ENCODE measurements around the gene SH3TC1.

SH3TC1 gene

GRCh38 chr4:8160233-8160560 is 38.9 kb upstream of the SH3TC1 start:
- no peaks in the 10 kb centered on the region for H3K79me2 ChIP-seq (ENCODE audit: low read length)
- H3K4me1 ChIP-seq (ENCODE audit: low read length): peaks cover 13% of the 10 kb centered on the region
- peaks cover 25% of the 10 kb centered on the region for H3K27me3 ChIP-seq (ENCODE audit: low read depth, low read length)
- H3K4me3 ChIP-seq (ENCODE audit: low read length): no peak overlapping the region
- no peak overlapping the region for H3K27ac ChIP-seq (ENCODE audit: low read length)
- no peaks in the 10 kb centered on the region for H3K36me3 ChIP-seq (replicated peaks; ENCODE audit: low read depth, low read length)
- no peak for TF ChIP-seq CTCF (IDR thresholded peaks at IDR 0.05; ENCODE audit: low read depth, low read length)
- no peak for TF ChIP-seq EZH2phosphoT487 (IDR thresholded peaks at IDR 0.05; ENCODE audit: low read depth)
- no peaks in the 10 kb centered on the region for H3K9me3 ChIP-seq (ENCODE audit: insufficient read depth, low read length)
- no peak overlapping the region for H3K9ac ChIP-seq (ENCODE audit: low read length)
- no peaks in the 10 kb centered on the region for H4K20me1 ChIP-seq (ENCODE audit: insufficient read depth, low read length)
- no peak overlapping the region for H2AFZ ChIP-seq (ENCODE audit: low read depth, low read length)
- no peak overlapping the region for H3K4me2 ChIP-seq (ENCODE audit: low read length)

DNA sequence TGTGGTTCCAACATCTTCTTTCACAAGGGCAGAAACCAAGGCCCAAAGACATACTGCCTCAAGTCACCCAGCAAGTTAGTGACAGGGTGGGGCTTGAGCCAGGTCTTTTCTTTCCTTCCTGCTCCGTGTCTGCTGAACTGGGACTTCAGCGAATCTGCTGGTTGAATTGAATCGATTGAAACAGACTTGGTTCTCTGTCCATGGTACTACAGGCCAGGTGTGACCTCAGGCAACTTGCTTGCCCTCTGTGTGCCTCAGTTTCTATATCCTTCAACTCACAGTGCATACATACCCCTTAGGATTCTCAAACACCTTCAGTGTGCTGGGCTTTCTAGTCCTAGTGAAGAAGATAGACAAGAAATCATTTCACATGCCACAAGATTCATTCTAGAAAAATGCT is 38.5 kb upstream of the SH3TC1 start:
- H3K4me1 ChIP-seq (ENCODE audit: low read length): peaks cover 13% of the 10 kb centered on the region
- H3K9ac ChIP-seq (ENCODE audit: low read length): no peak overlapping the region
- no peaks in the 10 kb centered on the region for H3K79me2 ChIP-seq (ENCODE audit: low read length)
- no peaks in the 10 kb centered on the region for H3K36me3 ChIP-seq (replicated peaks; ENCODE audit: low read depth, low read length)
- H3K27ac ChIP-seq (ENCODE audit: low read length): no peak overlapping the region
- no peak overlapping the region for H3K4me3 ChIP-seq (ENCODE audit: low read length)
- H4K20me1 ChIP-seq (ENCODE audit: insufficient read depth, low read length): no peaks in the 10 kb centered on the region
- no peak overlapping the region for H2AFZ ChIP-seq (ENCODE audit: low read depth, low read length)
- H3K4me2 ChIP-seq (ENCODE audit: low read length): no peak overlapping the region
- TF ChIP-seq CTCF (IDR thresholded peaks at IDR 0.05; ENCODE audit: low read depth, low read length): no peak
- TF ChIP-seq EZH2phosphoT487 (IDR thresholded peaks at IDR 0.05; ENCODE audit: low read depth): no peak
- no peaks in the 10 kb centered on the region for H3K9me3 ChIP-seq (ENCODE audit: insufficient read depth, low read length)
- peaks cover 25% of the 10 kb centered on the region for H3K27me3 ChIP-seq (ENCODE audit: low read depth, low read length)

- TF ChIP-seq EZH2phosphoT487 (IDR thresholded peaks at IDR 0.05; ENCODE audit: low read depth) (no peak), CTCF (IDR thresholded peaks at IDR 0.05; ENCODE audit: low read depth, low read length) (no peak)
- Histone ChIP-seq H3K27me3 (ENCODE audit: low read depth, low read length) (peaks cover 25% of the 10 kb centered on the region), H3K9me3 (ENCODE audit: insufficient read depth, low read length) (no peaks in the 10 kb centered on the region), H3K4me2 (ENCODE audit: low read length) (no peak overlapping the region), H2AFZ (ENCODE audit: low read depth, low read length) (no peak overlapping the region), H3K9ac (ENCODE audit: low read length) (no peak overlapping the region), H3K27ac (ENCODE audit: low read length) (no peak overlapping the region), H4K20me1 (ENCODE audit: insufficient read depth, low read length) (no peaks in the 10 kb centered on the region), H3K36me3 (replicated peaks; ENCODE audit: low read depth, low read length) (no peaks in the 10 kb centered on the region), H3K4me1 (ENCODE audit: low read length) (peaks cover 13% of the 10 kb centered on the region), H3K4me3 (ENCODE audit: low read length) (no peak overlapping the region), H3K79me2 (ENCODE audit: low read length) (no peaks in the 10 kb centered on the region)
Observed at GRCh38 chr4:8162625-8163024, 36.5 kb upstream of the SH3TC1 start.

DNA sequence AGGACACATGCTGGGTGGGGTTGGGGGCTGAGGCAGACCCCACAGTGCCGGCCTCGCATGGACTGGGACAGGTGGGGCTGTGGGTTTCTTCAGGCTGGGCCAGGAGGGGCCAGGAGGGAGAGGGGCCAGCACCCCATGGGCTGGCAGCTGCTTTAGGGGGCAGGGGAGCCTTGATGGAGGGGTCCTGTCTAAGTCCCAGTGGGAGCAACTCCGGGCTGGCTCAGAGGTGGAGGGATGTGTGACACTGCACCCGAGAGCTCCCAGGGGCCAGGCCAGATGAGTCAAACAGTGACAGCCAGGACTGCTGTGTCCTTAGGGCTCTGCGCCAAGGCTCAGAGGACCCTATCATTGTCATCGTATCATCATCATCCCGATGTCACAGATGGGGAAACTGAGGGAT is 36.1 kb upstream of the SH3TC1 start:
- H3K4me3 ChIP-seq (ENCODE audit: low read length): no peak overlapping the region
- H3K4me1 ChIP-seq (ENCODE audit: low read length): peaks cover 13% of the 10 kb centered on the region
- no peaks in the 10 kb centered on the region for H4K20me1 ChIP-seq (ENCODE audit: insufficient read depth, low read length)
- no peak overlapping the region for H3K9ac ChIP-seq (ENCODE audit: low read length)
- no peaks in the 10 kb centered on the region for H3K79me2 ChIP-seq (ENCODE audit: low read length)
- TF ChIP-seq CTCF (IDR thresholded peaks at IDR 0.05; ENCODE audit: low read depth, low read length) (no peak), EZH2phosphoT487 (IDR thresholded peaks at IDR 0.05; ENCODE audit: low read depth) (no peak)
- H3K27me3 ChIP-seq (ENCODE audit: low read depth, low read length): peaks cover 25% of the 10 kb centered on the region
- H3K4me2 ChIP-seq (ENCODE audit: low read length): no peak overlapping the region
- no peak overlapping the region for H3K27ac ChIP-seq (ENCODE audit: low read length)
- H3K36me3 ChIP-seq (replicated peaks; ENCODE audit: low read depth, low read length): no peaks in the 10 kb centered on the region
- no peak overlapping the region for H2AFZ ChIP-seq (ENCODE audit: low read depth, low read length)
- H3K9me3 ChIP-seq (ENCODE audit: insufficient read depth, low read length): peaks cover 1% of the 10 kb centered on the region
